HEK293 (cell line): Measurements from ENCODE around the gene HHIPL1.
A peak's percentile ranks its signal among the peaks of the same experiment; 100 is the strongest.

Experiments used
- CTCF ChIA-PET: fragments of 350-600 bp; formaldehyde crosslinking; extraction: SDS; loops from one replicate; lab custom pipeline; 2021; ENCODE audit warnings: antibody characterized with exemption; lab: Yijun Ruan, JAX
- POLR2A ChIA-PET: fragments of 300-600 bp; formaldehyde crosslinking; extraction: SDS; loops from one replicate; lab custom pipeline; 2020; ENCODE audit warnings: antibody characterized with exemption, inconsistent platforms; lab: Yijun Ruan, JAX
- H3K27ac ChIP-seq: fragments of 200-500 bp; sonication (Bioruptor generic); 2 replicates; pipeline ENCODE4 v1.5.1; 2014; ENCODE audit warnings: low read depth, low read length, control low read depth, inconsistent platforms; ENCODE audit errors: extremely low read depth
- H3K36me3 ChIP-seq, 2 experiments: fragments of 200-500 bp in 1 of 2; sonication (Bioruptor generic) in 1 of 2; 1 replicate in 1 of 2; 2 replicates in 1 of 2; pipeline ENCODE4 v1.5.1; 2014 to 2017; ENCODE audit warnings: inconsistent platforms in 2 of 2, low read length in 2 of 2; ENCODE audit not compliant: control insufficient read depth in 2 of 2, insufficient read depth in 1 of 2
- H3K4me1 ChIP-seq: fragments of 200-500 bp; sonication (Bioruptor generic); 2 replicates; pipeline ENCODE4 v1.5.1; 2014; ENCODE audit warnings: mild to moderate bottlenecking, low read length, inconsistent platforms; ENCODE audit not compliant: control insufficient read depth, insufficient read depth
- H3K4me3 ChIP-seq: 2 replicates; pipeline ENCODE4 v1.5.1; 2011; ENCODE audit warnings: low read depth, mild to moderate bottlenecking, control low read depth, low read length, moderate library complexity
- H3K9me3 ChIP-seq: fragments of 200-500 bp; sonication (Bioruptor generic); 2 replicates; pipeline ENCODE4 v1.5.1; 2014; ENCODE audit warnings: low read depth, low read length, inconsistent platforms; ENCODE audit not compliant: control insufficient read depth, insufficient read depth
- GLI4 ChIP-seq: fragments of 450-650 bp; formaldehyde crosslinking; IDR thresholded peaks from 2 replicates; pipeline ENCODE4 v1.5.1; 2016; ENCODE audit warnings: missing biosample characterization, missing genetic modification characterization
- GLIS1 ChIP-seq: fragments of 450-650 bp; formaldehyde crosslinking; IDR thresholded peaks from 2 replicates; pipeline ENCODE4 v1.5.1; 2016; ENCODE audit warnings: missing biosample characterization, missing genetic modification characterization
- ZBTB6 ChIP-seq: fragments of 450-650 bp; formaldehyde crosslinking; IDR thresholded peaks from 2 replicates; pipeline ENCODE4 v1.5.1; 2017; ENCODE audit warnings: missing biosample characterization, missing genetic modification characterization
- ZNF184 ChIP-seq: fragments of 450-650 bp; IDR thresholded peaks from 2 replicates; pipeline ENCODE4 v1.5.1; 2018; ENCODE audit warnings: missing biosample characterization, mild to moderate bottlenecking, missing genetic modification characterization
- ZNF211 ChIP-seq: fragments of 450-650 bp; formaldehyde crosslinking; IDR thresholded peaks from 2 replicates; pipeline ENCODE4 v1.5.1; 2016; ENCODE audit warnings: low read depth, missing biosample characterization, missing genetic modification characterization
- ZNF341 ChIP-seq: fragments of 450-650 bp; formaldehyde crosslinking; IDR thresholded peaks from 2 replicates; pipeline ENCODE4; 2016; ENCODE audit warnings: low read depth, missing biosample characterization, missing genetic modification characterization
- ZNF354C ChIP-seq: fragments of 450-650 bp; formaldehyde crosslinking; IDR thresholded peaks from 2 replicates; pipeline ENCODE4 v1.5.1; 2016; ENCODE audit warnings: missing biosample characterization, missing genetic modification characterization, low read depth, borderline replicate concordance
- ZNF394 ChIP-seq: fragments of 450-650 bp; formaldehyde crosslinking; IDR thresholded peaks from 2 replicates; pipeline ENCODE4 v1.5.1; 2016; ENCODE audit warnings: missing biosample characterization, missing genetic modification characterization, mild to moderate bottlenecking, moderate library complexity, borderline replicate concordance
- ZNF623 ChIP-seq: fragments of 450-650 bp; formaldehyde crosslinking; IDR thresholded peaks from 2 replicates; pipeline ENCODE4 v1.5.1; 2016; ENCODE audit warnings: missing biosample characterization, missing genetic modification characterization
- ZNF658 ChIP-seq: fragments of 450-650 bp; formaldehyde crosslinking; IDR thresholded peaks from 2 replicates; pipeline ENCODE4; 2016; ENCODE audit warnings: missing biosample characterization, missing genetic modification characterization
- ZNF792 ChIP-seq: fragments of 450-650 bp; formaldehyde crosslinking; IDR thresholded peaks from 2 replicates; pipeline ENCODE4 v1.5.1; 2016; ENCODE audit warnings: missing biosample characterization, missing genetic modification characterization
- ZSCAN23 ChIP-seq: fragments of 450-650 bp; formaldehyde crosslinking; IDR thresholded peaks from 2 replicates; pipeline ENCODE4 v1.5.1; 2016; ENCODE audit warnings: missing biosample characterization, missing genetic modification characterization

HHIPL1 gene

DNA sequence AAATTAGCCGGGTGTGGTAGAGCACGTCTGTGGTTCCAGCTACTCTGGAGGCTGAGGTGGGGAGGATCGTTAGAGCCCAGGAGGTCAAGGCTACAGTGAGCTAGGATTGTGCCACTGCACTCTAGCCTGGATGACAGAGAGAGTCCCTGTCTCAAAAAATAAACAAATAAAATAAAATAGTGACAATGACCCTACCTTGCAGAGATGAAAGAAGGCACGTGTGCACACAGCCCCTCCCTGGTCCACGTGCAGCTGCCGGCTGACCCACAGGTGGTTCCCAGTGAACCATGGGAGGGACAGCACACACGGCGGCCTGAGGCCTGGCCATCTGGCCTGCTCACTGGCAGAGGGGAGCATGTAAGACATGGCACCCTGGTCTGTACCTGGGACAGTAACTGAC is 4.7 kb downstream of the HHIPL1 start:
- CTCF ChIA-PET: no interaction called here
- H3K4me1 ChIP-seq: no peaks in the 10 kb centered on the region
- H3K36me3 ChIP-seq: no peaks in the 10 kb centered on the region
- TF ChIP-seq ZNF184 (tag by site-specific recombination) (no peak), ZNF211 (tag by site-specific recombination) (no peak), ZNF623 (tag by site-specific recombination) (no peak), GLI4 (tag by site-specific recombination) (no peak)
- H3K9me3 ChIP-seq: no peaks in the 10 kb centered on the region
- H3K4me3 ChIP-seq: no peak overlapping the region
- POLR2A ChIA-PET: no interaction called here
- H3K27ac ChIP-seq: no peak overlapping the region

DNA sequence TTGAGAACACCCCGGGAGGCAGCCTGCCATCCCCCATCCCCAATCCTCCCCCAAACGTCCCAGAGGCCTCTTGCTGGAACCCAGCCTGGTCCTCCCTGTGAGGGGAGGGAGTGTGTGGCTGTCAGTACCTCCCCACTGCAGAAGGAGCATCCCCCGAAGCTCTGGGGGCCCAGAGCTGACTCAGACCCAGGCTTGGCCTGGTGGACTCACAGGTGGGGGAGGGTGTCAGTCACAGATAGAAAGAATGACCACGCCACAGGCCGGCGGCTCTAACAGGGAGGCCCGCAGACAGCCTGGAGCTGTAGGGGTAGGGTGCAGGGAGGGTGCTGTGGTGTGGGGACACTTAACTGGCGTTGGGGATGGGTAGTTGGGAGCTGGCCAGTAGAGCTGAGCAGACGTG is 5.3 kb downstream of the HHIPL1 start:
- TF ChIP-seq GLIS1: peak; percentile 38; the same call in 1 of the 2 replicates
- no peak for TF ChIP-seq ZNF658 (tag by site-specific recombination)
- no peak overlapping the region for H3K4me3 ChIP-seq
- H3K9me3 ChIP-seq: no peaks in the 10 kb centered on the region
- H3K4me1 ChIP-seq: no peaks in the 10 kb centered on the region
- ChIA-PET CTCF (no interaction called here), POLR2A (interaction anchor here (0.6 kb wide), 1 partner anchor 321 kb away, joined by 4 read pairs; no protein-coding TSS in a partner anchor)
- no peaks in the 10 kb centered on the region for H3K36me3 ChIP-seq
- H3K27ac ChIP-seq: no peak overlapping the region

DNA sequence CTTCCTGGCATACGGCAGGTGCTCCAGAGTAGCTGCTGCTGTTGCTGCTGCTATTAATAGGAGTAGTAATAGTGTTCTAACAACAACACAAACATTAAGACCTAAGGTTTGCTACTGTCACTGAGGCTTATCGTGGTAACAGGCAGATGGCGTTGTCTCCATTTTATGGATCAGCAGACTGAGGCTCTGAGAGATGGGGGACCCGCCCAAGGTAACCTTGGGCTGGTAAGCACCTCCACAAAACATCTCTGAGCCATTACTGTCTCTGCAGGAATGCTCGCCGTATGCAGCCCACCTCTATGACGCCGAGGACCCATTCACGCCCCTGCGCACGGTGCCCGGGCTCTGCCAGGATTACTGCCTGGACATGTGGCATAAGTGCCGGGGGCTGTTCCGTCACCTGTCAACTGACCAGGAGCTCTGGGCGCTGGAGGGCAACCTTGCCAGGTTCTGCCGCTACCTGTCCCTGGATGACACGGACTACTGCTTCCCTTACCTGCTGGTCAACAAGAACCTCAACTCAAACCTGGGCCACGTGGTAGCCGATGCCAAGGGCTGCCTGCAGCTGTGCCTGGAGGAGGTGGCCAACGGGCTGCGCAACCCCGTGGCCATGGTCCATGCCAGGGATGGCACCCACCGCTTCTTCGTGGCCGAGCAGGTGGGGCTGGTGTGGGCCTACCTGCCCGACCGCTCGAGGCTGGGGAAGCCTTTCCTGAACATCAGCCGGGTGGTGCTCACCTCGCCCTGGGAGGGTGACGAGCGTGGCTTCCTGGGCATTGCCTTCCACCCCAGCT is 7.2 kb downstream of the HHIPL1 start:
- CTCF ChIA-PET: no interaction called here
- TF ChIP-seq ZSCAN23 (no peak), ZNF394 (tag by site-specific recombination) (peak; percentile 65; the same call in 1 of the 2 replicates)
- H3K9me3 ChIP-seq: no peaks in the 10 kb centered on the region
- no peaks in the 10 kb centered on the region for H3K4me1 ChIP-seq
- H3K27ac ChIP-seq: no peak overlapping the region
- H3K36me3 ChIP-seq: no peaks in the 10 kb centered on the region
- POLR2A ChIA-PET: no interaction called here
- no peak overlapping the region for H3K4me3 ChIP-seq

DNA sequence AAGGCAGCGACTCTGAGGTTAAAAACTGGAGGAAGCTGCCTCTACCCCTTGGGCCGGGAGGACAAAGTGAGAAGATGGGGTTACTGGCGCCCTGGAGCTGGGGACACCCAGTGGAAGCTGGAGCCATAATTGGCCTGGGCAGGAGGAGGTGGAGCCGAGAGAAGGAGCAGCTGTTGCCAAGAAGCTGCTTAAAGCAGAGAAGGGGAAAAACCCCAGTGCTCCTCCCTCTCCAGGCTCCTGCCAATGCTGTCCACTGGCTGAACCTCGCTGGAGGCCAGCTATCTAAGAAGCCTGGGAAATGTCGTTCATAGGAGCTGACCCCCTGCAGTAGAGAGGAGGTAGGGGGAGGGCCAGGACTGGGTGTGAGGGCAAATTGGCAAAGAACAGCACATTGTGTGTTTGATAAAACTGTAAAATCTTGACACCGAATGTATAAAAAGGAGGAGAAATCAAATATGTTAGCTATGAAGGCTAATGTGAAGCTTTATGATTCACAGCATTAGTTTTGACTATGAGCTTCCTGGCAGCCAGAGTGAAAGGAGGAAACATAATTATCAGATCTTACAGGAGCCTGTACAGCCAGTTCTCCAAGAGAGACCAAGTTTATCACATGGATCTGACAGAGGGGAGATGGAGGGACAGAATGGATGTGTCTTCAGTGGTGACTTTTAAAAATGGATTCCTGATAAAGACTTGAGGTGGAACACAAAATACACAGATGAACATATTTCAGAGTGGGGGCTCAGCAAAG is 9.5 kb downstream of the HHIPL1 start:
- ChIA-PET POLR2A (interaction anchor here (0.7 kb wide), 1 partner anchor 65 kb away, joined by 6 read pairs; no protein-coding TSS in a partner anchor), CTCF (interaction anchor here (0.7 to 1.0 kb wide), 4 partner anchors 15 to 228 kb away, joined by 3 to 5 read pairs (median 4); no protein-coding TSS in a partner anchor)

More for the DNA sequence above, 9.5 kb downstream of the HHIPL1 start:
- Histone ChIP-seq H3K27ac (no peak overlapping the region), H3K4me3 (no peak overlapping the region), H3K4me1 (peaks cover 2% of the 10 kb centered on the region; the same call in 1 of the 2 replicates), H3K9me3 (no peaks in the 10 kb centered on the region), H3K36me3 (no peaks in the 10 kb centered on the region)
- TF ChIP-seq ZNF341 (tag by site-specific recombination) (peak; percentile 59; the same call in 1 of the 2 replicates), GLIS1 (peak; percentile 64; the same call in 1 of the 2 replicates), ZBTB6 (tag by site-specific recombination) (peak; percentile 51; the same call in 1 of the 2 replicates), ZNF354C (tag by site-specific recombination) (no peak), ZNF394 (tag by site-specific recombination) (peak; percentile 41; the same call in 1 of the 2 replicates), ZNF792 (tag by site-specific recombination) (no peak)
